Mucosa of descending colon (tissue), 3 donors: ENCODE measurements around the gene FAAP100. TPM values are rescaled to one million over a fixed set of nuclear protein-coding genes. Genes with fewer than 3 reads are reported as not detected.

Experiments used
- ATAC-seq: fragments of 200-7000 bp; cut with Tn5 transposase; one replicate; pipeline ENCODE4 v1.9.1; 2020; ENCODE audit warnings: mild to moderate bottlenecking, moderate library complexity
- DNase-seq, 3 donors: peaks; one replicate each; pipeline ENCODE4 v3.0.0-alpha.2; 2020
- H3K36me3 ChIP-seq: fragments of 200-600 bp; one replicate; pipeline ENCODE4 v1.8.0; 2021; ENCODE audit warnings: low read depth, mild to moderate bottlenecking
- H3K4me1 ChIP-seq: fragments of 200-600 bp; one replicate; pipeline ENCODE4 v1.8.0; 2021; ENCODE audit warnings: low read depth, mild to moderate bottlenecking
- H3K4me3 ChIP-seq: fragments of 200-600 bp; one replicate; pipeline ENCODE4 v1.8.0; 2021; ENCODE audit warnings: mild to moderate bottlenecking
- H3K9me3 ChIP-seq: fragments of 200-600 bp; one replicate; pipeline ENCODE4 v1.8.0; 2021; ENCODE audit warnings: mild to moderate bottlenecking
- intact Hi-C, 2 donors: fragments of 100-400 bp; cut with DNase I in 1 of 2; cut with micrococcal nuclease in 1 of 2; formaldehyde crosslinking; loops; one replicate each; pipeline versions ENCODE4 v1.11.0 to v1.11.1; 2022; cut with DNase I, micrococcal nuclease
- total RNA-seq, 3 donors: library from RNA; stranded (reverse); fragmentation: NEBNext Ultra II Directional in 2 of 3; extraction: Animal tissue kit (Norgen Biotek cat#: 25700) in 2 of 3; gene quantifications; one replicate each; pipeline versions ENCODE4 v1.2.1 to v1.2.4, GENCODE V29; 2021 to 2023
- TF ChIP-seq, protein P1 (sequence below): fragments of 200-600 bp; IDR thresholded peaks from one replicate; pipeline ENCODE4 v1.8.0; 2022; ENCODE audit warnings: antibody characterized with exemption, mild to moderate bottlenecking
- donor health status: DM: no; HTN: no; CAD: no; lungs with moderate emphysema.
- donor health status: DM: no; HTN: no; CAD: no.
- donor health status: DM: no; HTN: yes; CAD: no.

FAAP100 gene
- total RNA-seq, 3 donors from 2014 or later, result 23.2 to 28.9 (median 25.0) TPM

DNA sequence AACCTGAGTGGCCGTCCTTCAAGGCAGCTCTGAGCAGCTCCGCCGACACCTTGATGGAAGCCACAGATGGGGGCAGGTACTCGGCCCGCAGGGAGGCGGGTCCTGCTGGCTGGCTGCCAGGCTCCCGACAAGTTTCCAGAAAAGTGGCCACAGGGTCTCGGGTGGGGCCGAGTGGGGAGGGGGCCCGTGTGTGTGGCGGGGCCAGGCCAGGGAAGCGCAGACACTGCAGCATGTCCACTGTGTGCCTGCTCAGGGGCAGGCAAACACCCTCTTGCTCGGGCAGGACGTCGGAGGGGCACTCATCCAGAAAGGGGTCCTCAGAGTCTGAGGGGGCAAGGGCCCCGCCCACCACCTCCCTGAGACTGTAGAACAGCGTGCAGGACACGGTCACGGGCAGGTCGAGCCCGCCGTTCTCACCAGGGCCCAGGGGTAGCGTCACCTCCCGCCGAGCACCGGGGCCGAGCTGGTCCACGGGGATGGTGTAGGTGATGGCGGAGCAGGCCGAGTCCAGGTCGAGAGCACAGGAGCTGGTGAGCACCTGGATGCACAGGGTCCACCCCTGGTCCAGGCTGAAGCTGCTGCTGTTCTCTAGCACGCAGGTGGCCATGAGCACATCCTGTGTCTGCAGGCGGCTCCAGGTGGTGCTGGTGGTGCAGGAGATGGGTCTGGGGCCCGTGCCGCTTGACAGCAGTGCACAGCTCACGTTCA lies 5.1 kb downstream of the FAAP100 start:
- no peaks in the 10 kb centered on the region for H3K9me3 ChIP-seq
- no peak overlapping the region for H3K4me3 ChIP-seq
- H3K4me1 ChIP-seq, result peaks cover 7% of the 10 kb centered on the region
- no peak for DNase-seq
- intact Hi-C loops, result no loop called here
- TF ChIP-seq, protein P1, sequence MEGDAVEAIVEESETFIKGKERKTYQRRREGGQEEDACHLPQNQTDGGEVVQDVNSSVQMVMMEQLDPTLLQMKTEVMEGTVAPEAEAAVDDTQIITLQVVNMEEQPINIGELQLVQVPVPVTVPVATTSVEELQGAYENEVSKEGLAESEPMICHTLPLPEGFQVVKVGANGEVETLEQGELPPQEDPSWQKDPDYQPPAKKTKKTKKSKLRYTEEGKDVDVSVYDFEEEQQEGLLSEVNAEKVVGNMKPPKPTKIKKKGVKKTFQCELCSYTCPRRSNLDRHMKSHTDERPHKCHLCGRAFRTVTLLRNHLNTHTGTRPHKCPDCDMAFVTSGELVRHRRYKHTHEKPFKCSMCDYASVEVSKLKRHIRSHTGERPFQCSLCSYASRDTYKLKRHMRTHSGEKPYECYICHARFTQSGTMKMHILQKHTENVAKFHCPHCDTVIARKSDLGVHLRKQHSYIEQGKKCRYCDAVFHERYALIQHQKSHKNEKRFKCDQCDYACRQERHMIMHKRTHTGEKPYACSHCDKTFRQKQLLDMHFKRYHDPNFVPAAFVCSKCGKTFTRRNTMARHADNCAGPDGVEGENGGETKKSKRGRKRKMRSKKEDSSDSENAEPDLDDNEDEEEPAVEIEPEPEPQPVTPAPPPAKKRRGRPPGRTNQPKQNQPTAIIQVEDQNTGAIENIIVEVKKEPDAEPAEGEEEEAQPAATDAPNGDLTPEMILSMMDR, result no peak
- no peak for ATAC-seq
- no peaks in the 10 kb centered on the region for H3K36me3 ChIP-seq

DNA sequence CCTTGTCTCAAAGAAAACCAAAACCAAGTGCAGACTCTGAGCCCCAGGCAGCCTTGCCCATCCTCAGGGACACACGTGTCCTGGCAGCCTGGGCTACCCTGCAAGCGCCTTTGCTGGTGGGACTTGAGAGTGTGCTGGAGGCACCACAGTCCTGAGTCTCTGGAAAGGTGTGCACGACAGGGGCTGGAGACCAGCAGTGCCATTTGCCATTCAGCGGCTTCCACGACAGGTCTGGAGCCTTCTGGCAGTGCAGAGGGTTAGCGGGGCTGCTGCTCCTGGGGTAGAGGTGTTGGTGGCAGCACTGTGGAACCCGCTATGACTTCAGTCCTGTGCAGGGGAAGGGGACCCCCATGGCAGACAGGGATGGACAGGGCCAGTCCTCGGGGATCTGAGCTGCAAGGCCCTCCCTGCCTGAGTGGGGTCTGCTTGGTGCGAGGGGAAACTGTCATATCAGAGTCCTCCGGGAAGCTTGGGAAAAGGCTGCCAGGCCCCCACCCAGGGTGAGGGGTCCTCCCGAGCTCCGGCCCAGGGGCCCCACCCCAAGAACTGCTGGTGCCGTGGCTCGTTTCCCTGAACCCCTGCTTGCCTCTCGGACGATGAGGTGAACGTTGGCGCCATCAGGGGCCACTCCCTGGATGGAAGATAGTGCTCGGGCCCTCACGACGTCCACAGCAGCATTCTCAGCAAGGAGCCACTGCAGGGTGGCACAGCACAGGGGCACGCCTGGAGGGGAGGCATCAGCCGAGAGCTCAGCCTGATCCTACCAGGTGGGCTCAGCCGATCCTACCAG lies 6.8 kb downstream of the FAAP100 start:
- H3K9me3 ChIP-seq, result no peaks in the 10 kb centered on the region
- no peak overlapping the region for H3K4me3 ChIP-seq
- no peaks in the 10 kb centered on the region for H3K36me3 ChIP-seq
- DNase-seq, result no peak
- intact Hi-C loops, result no loop called here
- no peak for ATAC-seq
- no peaks in the 10 kb centered on the region for H3K4me1 ChIP-seq
- TF ChIP-seq, protein P1, result no peak

DNA sequence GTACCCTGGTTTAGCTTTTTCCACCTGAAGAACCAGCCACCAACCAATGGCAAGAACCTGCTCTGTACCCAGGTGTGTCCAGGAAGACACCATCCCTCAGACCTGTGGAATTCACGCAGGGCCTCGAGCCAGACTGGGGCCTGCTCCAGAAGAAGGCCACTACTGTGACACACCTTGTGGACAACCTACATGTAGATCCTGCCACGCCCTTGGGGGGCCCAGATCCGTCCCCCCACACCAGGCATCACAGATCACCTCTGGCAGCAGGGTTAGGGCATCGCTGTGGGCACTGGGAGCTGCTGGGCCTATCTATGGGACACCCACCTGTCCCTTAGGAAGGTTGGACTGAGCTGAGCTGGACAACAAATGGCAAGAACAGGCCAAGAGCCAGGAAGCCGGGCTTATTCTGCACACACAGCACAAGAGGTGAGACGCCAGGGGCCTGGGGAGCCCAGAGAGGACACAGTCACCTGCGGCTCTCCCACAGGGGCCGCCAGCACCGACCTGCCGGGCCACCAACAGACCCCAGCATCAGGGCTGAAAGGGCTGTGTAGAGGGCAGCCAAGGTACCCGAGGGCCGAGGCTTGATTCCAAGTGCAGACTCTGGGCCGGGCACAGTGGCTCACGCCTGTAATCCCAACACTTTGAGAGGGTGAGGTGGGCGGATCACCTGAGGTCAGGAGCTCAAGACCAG lies 7.7 kb downstream of the FAAP100 start:
- ATAC-seq (no peak), DNase-seq (no peak)
- TF ChIP-seq, protein P1, result no peak
- no peaks in the 10 kb centered on the region for H3K9me3 ChIP-seq
- no peak overlapping the region for H3K4me3 ChIP-seq
- H3K4me1 ChIP-seq, result no peaks in the 10 kb centered on the region
- intact Hi-C loops, result no loop called here
- no peaks in the 10 kb centered on the region for H3K36me3 ChIP-seq

DNA sequence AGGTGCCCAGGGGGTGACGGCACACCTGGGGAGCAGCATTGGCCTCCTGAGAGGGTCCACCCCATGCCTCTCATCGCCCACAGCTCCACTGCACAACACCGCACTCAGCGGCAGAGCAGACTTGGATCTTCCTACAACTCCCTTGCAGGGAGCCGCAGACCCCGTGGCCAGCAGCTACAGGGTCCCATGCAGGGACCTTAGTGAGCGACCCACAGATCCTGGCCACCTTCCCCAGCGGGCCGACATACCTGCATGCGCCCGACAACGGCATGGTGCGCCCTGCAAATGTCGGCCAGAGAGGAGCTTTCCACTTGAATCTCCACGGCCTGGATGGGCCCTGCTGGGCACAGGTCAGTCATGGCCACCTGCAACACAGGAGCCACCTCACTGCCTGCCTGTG lies 8.4 kb downstream of the FAAP100 start:
- Histone ChIP-seq H3K36me3 (no peaks in the 10 kb centered on the region), H3K4me3 (no peak overlapping the region), H3K4me1 (no peaks in the 10 kb centered on the region), H3K9me3 (no peaks in the 10 kb centered on the region)
- intact Hi-C loops, result no loop called here
- DNase-seq (no peak), ATAC-seq (no peak)
- TF ChIP-seq, protein P1, result no peak

DNA sequence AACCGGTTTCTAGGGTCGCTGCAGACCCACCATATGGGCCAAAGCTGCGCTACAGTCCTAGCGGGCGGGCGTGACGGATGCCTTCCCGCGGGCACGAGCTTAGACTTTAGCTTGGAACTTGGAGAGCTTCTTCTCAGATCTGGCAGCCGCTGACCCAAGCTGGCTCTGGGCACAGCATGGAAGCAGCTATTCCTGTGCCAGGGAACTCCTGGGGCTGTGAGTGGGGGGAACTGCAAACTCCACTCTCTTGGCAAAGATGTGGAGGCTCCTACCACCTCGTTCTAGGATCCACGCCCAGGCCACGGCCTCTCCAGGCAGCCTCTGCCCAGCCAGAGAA lies 8.8 kb downstream of the FAAP100 start:
- DNase-seq (no peak), ATAC-seq (no peak)
- H3K36me3 ChIP-seq, result no peaks in the 10 kb centered on the region
- H3K4me3 ChIP-seq, result no peak overlapping the region
- H3K4me1 ChIP-seq, result no peaks in the 10 kb centered on the region
- TF ChIP-seq, protein P1, result no peak
- intact Hi-C loops, result no loop called here
- no peaks in the 10 kb centered on the region for H3K9me3 ChIP-seq
